LHCN-M2 (cell line): ENCODE measurements around the gene LRRC75A. TPM values are rescaled to one million over a fixed set of nuclear protein-coding genes. Genes with fewer than 3 reads are reported as not detected.

Experiments
- DNase-seq: peaks from one replicate; pipeline ENCODE4 v3.0.0-alpha.2; 2012; ENCODE audit warnings: low read depth
- total RNA-seq: library from RNA; depleted of rRNA; stranded (reverse); fragments of >200 nt; gene quantifications from 2 replicates; pipeline ENCODE4 v1.2.3, GENCODE V29; 2014

Gene LRRC75A
- total RNA-seq, 1 experiment from 2014 or later, result 0.06 TPM

DNA sequence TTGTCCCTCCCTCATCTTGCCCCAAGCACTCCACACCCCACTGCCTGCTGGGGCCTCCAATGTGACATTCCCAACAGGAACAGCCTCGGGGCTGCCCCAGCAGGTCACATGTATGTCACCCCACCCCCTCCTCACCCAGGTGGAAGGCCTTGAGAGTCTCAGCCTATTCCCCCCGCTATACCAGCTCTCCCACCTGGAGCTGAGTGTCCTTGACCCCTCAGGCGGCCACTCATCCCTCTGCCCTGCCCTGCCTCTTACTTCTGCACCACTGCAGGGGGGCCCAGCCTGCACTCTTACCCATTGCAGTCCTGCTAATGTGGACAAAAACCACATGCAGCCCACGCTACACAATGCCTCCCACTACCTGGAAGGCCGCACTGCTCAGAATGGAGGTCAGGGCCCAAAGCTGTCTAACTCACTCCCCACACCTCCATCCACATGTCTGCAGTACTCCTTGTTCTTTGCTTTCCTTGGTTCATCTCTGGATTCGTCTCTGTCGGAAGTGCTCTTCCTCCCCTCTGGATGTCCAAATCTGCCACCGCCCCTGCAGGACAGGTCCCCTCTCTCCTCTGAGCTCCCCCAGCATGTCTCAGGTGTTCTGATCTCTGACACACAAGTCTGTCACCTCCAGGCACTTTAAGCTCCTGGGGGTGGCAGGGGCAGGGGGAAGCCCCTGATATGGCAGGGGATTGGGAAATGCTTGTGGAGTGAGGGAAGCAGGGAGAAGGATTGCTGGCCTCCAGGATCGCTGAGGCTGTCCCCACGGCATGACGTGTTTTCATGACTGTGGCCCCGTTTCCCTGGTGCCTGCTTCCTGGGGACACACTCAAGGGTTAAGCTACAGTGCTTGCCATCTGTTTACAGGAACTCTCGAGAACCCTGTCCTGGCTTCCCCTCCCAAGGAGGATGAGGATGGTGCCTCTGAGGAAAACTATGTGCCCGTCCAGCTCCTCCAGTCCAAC is 55.8 kb downstream of the LRRC75A start:
- no peak for DNase-seq

DNA sequence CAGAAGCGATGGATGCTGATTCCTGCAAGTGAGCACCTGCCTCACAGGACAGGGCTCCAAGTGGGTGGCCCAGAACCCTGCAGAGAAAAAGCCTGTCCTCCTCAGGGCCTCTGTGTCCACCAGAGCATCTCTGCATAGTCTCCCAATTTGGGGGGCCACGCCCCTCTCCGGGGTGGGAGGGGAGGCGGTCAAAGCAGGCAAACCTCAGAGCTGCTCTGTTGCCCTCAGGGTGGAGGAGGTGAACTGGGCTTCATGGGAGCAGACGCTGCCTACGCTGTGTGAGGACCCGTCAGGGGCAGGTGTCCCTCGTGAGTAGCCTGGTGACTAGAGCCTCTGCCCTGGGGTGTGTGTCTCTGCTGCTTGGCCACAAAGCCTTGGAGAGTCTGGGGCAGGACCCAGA is 57.3 kb downstream of the LRRC75A start:
- DNase-seq, result no peak

- DNase-seq, result no peak
These were observed 58.5 kb downstream of the LRRC75A start for GRCh38 chr17:16433514-16433913.

GRCh38 chr17:16432017-16432416 is 60.0 kb downstream of the LRRC75A start:
- no peak for DNase-seq

- DNase-seq, result no peak
These were observed 61.3 kb downstream of the LRRC75A start for GRCh38 chr17:16430650-16431049.

DNA sequence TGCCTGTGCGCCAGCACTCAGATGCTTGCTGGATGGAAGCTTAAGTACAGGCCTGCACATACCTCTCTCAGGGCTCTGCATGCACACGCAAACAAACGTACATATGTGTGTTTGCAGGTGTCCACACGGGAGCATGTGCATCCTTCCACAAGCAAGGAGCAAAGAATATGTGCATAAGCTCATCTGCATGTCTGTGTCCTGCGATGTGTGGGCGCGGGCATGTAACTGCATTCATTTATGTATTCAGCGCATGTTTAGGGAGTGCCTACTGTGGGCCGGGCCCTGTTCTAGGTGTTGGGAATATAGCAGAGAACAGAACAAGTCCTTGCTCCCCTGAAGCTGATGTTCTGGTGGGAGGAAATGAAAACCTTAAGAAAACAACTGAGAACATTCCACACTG is 62.9 kb downstream of the LRRC75A start:
- no peak for DNase-seq

GRCh38 chr17:16428098-16428882 is 63.7 kb downstream of the LRRC75A start:
- peak; percentile 42 for DNase-seq

- DNase-seq, result no peak
These were observed 65.0 kb downstream of the LRRC75A start for GRCh38 chr17:16427020-16427419.

DNA sequence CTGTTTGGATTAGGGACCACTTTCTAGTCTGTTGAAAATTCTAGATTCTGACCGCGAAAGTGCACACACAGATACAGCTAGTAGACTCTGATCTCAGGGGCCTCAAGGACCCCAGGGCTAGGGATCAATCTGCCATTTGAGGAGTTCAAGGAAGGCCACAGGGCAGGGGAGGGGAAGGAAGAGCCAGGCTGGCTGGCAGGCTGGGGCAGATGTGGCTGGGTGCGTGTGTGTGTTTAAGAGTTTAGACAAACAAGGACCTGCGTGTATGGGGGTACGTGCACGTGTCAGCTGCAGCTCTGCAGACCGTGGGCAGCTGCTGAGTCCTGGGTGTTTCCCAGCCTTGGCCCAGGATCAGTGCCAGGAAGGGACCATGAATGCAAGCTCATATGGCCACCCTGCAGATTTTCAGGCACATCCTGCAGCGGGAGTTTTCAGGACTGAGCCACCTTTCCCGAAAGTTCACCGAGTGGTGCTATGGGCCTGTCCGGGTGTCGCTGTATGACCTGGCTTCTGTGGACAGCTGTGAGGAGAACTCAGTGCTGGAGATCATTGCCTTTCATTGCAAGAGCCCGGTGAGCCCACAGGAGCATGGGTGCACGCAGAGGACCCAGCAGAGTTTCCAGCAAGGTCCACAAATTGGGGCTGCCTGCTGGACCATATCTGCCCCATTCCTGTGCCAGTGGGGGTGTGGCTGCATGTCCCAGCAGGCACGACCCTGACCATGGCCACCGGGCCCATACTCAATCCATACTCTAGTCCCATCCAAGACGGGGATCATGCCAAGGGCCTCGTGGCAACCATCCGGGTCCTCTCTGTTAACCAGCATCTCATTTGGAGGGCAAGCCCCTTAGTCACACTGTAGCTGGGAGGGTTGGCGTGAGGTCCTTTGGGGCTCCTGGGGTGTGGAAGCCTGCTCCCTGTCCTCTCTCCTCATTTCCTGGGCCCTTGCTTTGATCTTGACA is 66.0 kb downstream of the LRRC75A start:
- DNase-seq, result peak; percentile 22

DNA sequence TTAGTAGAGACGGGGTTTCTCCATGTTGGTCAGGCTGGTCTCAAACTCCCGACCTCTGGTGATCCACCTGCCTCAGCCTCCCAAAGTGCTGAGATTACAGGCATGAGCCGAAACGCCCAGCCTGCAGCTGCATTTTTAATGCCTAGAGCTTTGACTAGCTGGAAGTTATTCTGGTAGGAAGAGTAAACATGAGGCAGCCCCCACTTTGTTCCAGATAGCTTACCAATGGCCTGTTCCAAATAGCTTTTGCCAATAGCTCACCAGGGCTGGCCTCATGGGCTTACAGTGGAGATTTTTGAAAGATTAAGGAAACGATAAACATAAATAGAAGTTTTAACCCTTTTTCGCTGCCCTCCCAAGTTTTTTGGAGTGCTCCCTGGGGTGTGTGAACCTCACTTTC is 66.8 kb downstream of the LRRC75A start:
- no peak for DNase-seq

- no peak for DNase-seq
These were observed 68.6 kb downstream of the LRRC75A start for GRCh38 chr17:16423226-16423872.

DNA sequence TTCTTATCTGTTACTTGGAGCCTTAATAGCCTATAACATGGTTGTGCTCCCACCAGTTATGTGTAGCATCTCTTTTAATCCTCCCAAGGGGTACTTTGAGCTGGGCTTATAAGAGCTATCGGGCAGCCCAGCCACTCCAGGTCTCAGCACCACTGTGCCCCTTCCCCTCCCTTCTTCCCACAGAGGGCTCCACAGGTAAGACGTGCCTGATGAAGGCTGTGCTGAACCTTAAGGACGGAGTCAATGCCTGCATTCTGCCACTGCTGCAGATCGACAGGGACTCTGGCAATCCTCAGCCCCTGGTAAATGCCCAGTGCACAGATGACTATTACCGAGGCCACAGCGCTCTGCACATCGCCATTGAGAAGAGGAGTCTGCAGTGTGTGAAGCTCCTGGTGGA is 69.6 kb downstream of the LRRC75A start:
- no peak for DNase-seq

DNA sequence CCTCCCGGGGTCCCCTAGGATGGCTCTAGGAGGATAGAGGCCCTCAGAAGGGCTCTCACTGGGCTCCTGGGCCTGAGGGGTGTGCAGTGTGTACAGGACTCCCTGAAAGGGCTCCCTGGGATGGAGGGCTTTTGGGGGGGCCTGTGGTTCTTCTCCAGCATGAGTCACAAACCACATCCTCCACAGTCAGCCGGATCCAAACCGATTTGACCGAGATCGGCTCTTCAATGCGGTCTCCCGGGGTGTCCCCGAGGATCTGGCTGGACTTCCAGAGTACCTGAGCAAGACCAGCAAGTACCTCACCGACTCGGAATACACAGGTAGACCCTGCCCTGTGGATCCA is 72.1 kb downstream of the LRRC75A start:
- peak; percentile 87 for DNase-seq

GRCh38 chr17:16419074-16419928 is 72.7 kb downstream of the LRRC75A start:
- DNase-seq, result peak; percentile 88

DNA sequence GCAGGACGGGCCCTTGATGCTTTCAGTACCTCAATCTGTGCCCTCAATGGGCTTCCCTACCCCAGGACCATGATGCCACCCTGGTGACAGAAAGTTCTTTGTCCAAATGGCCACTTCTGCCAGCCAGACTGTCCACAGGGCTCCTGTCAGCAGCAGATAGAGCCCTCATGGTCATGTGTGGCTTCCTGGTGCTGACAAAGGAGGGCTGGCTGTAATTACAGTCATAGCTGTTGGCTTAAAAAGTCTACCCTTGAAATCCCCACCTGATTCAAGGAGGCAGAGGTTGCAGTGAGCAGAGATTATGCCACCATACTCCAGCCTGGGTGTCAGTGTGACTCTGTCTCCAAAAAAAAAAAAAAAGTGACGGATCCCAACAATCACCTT is 73.3 kb downstream of the LRRC75A start:
- DNase-seq, result no peak

GRCh38 chr17:16417896-16418684 is 73.9 kb downstream of the LRRC75A start:
- DNase-seq, result peak; percentile 39

GRCh38 chr17:16417399-16417798 is 74.6 kb downstream of the LRRC75A start:
- DNase-seq, result no peak

DNA sequence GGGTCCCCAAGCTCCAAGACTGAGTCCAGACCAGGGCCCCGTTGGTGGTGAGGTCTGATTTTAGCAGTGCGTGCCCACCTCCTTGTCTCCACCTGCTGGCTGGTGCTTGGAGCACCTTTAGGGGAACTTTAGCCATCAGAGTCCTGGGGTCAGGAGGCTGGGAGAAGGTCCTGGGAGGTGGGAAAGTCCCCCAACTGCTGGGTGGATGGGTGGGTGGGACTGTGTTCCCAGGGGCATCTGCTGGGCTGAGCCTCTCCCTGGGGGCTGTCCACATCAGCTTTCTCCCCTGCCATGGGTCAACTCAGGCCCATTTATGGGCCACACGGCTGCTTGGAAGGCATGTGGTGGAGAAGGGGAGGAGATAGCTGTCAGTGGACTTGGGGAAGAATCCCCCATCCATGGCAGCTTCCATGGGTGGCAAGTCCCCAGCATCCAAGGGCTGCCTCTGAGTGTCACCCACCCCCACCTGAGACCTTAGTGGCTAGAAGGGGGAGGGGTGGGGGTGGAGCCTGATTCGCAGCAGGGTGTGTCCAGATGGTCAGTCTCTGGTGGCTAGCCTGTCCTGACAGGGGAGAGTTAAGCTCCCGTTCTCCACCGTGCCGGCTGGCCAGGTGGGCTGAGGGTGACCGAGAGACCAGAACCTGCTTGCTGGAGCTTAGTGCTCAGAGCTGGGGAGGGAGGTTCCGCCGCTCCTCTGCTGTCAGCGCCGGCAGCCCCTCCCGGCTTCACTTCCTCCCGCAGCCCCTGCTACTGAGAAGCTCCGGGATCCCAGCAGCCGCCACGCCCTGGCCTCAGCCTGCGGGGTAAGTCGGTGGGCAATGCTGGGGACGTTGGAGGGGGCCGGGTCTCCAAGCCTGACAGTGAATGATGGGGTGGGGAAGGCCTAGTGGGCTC is 76.7 kb downstream of the LRRC75A start, which contains the start of gene TRPV2:
Gene TRPV2 (plus strand): TSS at position 541 of the 894 bp plus-strand sequence. CDS start 2,098 bp downstream, outside the sequence.
- DNase-seq, result peak; percentile 12
